PC-3 (cell line): Measurements from ENCODE around the gene AKAP7. TPM values are rescaled to one million over a fixed set of nuclear protein-coding genes. Genes with fewer than 3 reads are reported as not detected.

ENCODE experiments used
- ATAC-seq: fragments of 200-7000 bp; cut with Tn5 transposase; 2 replicates; pipeline ENCODE4 v1.9.1; 2020; ENCODE audit warnings: mild to moderate bottlenecking, moderate library complexity
- BruUV-seq: library from RNA; stranded (reverse); fragments of 400-500 nt; replicated peaks from 2 replicates; lab custom pipeline; 2021; lab: Mats Ljungman, UMichigan
- CTCF ChIA-PET: fragments of 300-600 bp; sonication (Branson Sonifier 250); formaldehyde crosslinking; loops from one replicate; lab custom pipeline; 2022; ENCODE audit warnings: antibody characterized with exemption; lab: Charles Lee
- POLR2A ChIA-PET: fragments of 300-600 bp; sonication (Branson Sonifier 250); formaldehyde crosslinking; loops from one replicate; lab custom pipeline; 2022; ENCODE audit warnings: antibody characterized with exemption; ENCODE audit not compliant: unreplicated experiment; lab: Charles Lee
- DNase-seq: peaks from one replicate; pipeline ENCODE4 v3.0.0-alpha.2; 2015
- H2AFZ ChIP-seq: fragments of 300-600 bp; sonication (generic); 2 replicates; pipeline ENCODE4 v1.6.0; 2016; ENCODE audit warnings: antibody characterized with exemption, low read length
- H3F3A ChIP-seq: fragments of 300-600 bp; sonication (generic); one replicate; pipeline ENCODE4 v1.6.0; 2017; ENCODE audit warnings: antibody characterized with exemption, low read length, control low read depth, mild to moderate bottlenecking; ENCODE audit not compliant: unreplicated experiment
- H3K27ac ChIP-seq: fragments of 300-600 bp; sonication (generic); 2 replicates; pipeline ENCODE4 v1.5.1; 2016; ENCODE audit warnings: mild to moderate bottlenecking, low read length
- H3K27me3 ChIP-seq: fragments of 300-600 bp; sonication (generic); 2 replicates; pipeline ENCODE4 v1.6.1; 2016; ENCODE audit warnings: low read length, mixed read lengths
- H3K36me3 ChIP-seq: fragments of 300-600 bp; sonication (generic); 2 replicates; pipeline ENCODE4 v1.6.1; 2016; ENCODE audit warnings: low read depth, mixed run types, low read length, mixed read lengths
- H3K4me1 ChIP-seq: fragments of 300-600 bp; sonication (generic); 2 replicates; pipeline ENCODE4 v1.5.1; 2016; ENCODE audit warnings: low read length; ENCODE audit not compliant: insufficient read depth
- H3K4me2 ChIP-seq: fragments of 300-600 bp; sonication (generic); 2 replicates; pipeline ENCODE4 v1.6.0; 2016; ENCODE audit warnings: low read length
- H3K4me3 ChIP-seq: fragments of 300-600 bp; sonication (generic); 2 replicates; pipeline ENCODE4 v1.5.1; 2016; ENCODE audit warnings: mild to moderate bottlenecking, low read length, mixed read lengths
- H3K79me2 ChIP-seq: fragments of 300-600 bp; sonication (generic); 2 replicates; pipeline ENCODE4 v1.6.1; 2017; ENCODE audit warnings: low read length, mixed read lengths
- H3K9ac ChIP-seq: fragments of 300-600 bp; sonication (generic); 2 replicates; pipeline ENCODE4 v1.6.0; 2016; ENCODE audit warnings: mild to moderate bottlenecking, low read length
- H3K9me2 ChIP-seq: fragments of 300-600 bp; sonication (generic); replicated peaks from 2 replicates; pipeline ENCODE4 v1.6.1; 2016; ENCODE audit warnings: mixed run types, low read length, mixed read lengths
- H3K9me3 ChIP-seq: fragments of 300-600 bp; sonication (generic); 2 replicates; pipeline ENCODE4 v1.6.1; 2016; ENCODE audit warnings: low read length, mixed read lengths
- H4K20me1 ChIP-seq: fragments of 300-600 bp; sonication (generic); 2 replicates; pipeline ENCODE4 v1.6.1; 2016; ENCODE audit warnings: low read length, mixed read lengths
- EZH2 ChIP-seq: fragments of 300-600 bp; sonication (generic); IDR thresholded peaks from one replicate; pipeline ENCODE4 v1.6.1; 2017; ENCODE audit warnings: antibody characterized with exemption, mild to moderate bottlenecking, low read length; ENCODE audit not compliant: unreplicated experiment
- EZH2phosphoT487 ChIP-seq: fragments of 300-600 bp; sonication (generic); IDR thresholded peaks from 2 replicates; pipeline ENCODE4 v1.6.1; 2018; ENCODE audit warnings: mild to moderate bottlenecking, antibody characterized with exemption, low read length, borderline replicate concordance
- intact Hi-C: fragments of 100-400 bp; cut with micrococcal nuclease; formaldehyde crosslinking; loops from 2 replicates; pipeline ENCODE4 v1.9.0; 2023
- total RNA-seq: library from RNA; depleted of rRNA; stranded (reverse); fragments of >200 nt; gene quantifications from 2 replicates; pipeline ENCODE4 v1.2.3, GENCODE V29; 2014
- TF ChIP-seq, protein P1 (sequence below): fragments of 300-600 bp; sonication (generic); conservative IDR thresholded peaks from 2 replicates; pipeline ENCODE4 v1.5.1; 2017; ENCODE audit warnings: antibody characterized with exemption, low read depth, mild to moderate bottlenecking, low read length

Gene AKAP7
- total RNA-seq, 1 experiment from 2014 or later = 3.6 TPM

DNA sequence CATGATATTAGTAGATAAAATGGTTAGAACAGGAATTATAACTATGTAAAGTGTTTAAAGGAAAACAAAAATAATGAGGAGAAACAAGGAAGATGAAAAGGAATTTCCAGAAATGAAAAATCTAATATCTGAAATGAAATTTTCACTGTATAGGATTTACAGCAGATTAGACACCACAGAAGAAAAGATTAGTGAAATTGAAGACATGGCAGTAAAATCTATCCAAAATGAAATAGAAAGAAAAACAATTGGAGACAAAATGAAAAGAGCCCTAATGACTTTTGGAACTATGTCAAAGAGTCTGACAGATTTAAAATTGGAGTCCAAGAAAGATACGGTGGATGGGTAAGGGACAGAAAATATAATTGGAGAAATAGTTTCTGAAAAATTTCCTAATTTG lies 174.2 kb downstream of the AKAP7 start:
- DNase-seq (no peak), ATAC-seq (no peak)
- intact Hi-C loops = no loop called here
- H3K4me1 ChIP-seq = no peaks in the 10 kb centered on the region
- ChIA-PET POLR2A (no interaction called here), CTCF (no interaction called here)
- no peak overlapping the region for H2AFZ ChIP-seq
- no peak overlapping the region for H3K4me2 ChIP-seq
- H3K27me3 ChIP-seq = peaks cover 9% of the 10 kb centered on the region; the same call in 1 of the 2 replicates
- no peaks in the 10 kb centered on the region for H3K79me2 ChIP-seq
- no peak overlapping the region for H3K9ac ChIP-seq
- H3K9me3 ChIP-seq = no peaks in the 10 kb centered on the region
- no peaks in the 10 kb centered on the region for H4K20me1 ChIP-seq
- TF ChIP-seq EZH2phosphoT487 (no peak), EZH2 (no peak)
- TF ChIP-seq, protein P1, sequence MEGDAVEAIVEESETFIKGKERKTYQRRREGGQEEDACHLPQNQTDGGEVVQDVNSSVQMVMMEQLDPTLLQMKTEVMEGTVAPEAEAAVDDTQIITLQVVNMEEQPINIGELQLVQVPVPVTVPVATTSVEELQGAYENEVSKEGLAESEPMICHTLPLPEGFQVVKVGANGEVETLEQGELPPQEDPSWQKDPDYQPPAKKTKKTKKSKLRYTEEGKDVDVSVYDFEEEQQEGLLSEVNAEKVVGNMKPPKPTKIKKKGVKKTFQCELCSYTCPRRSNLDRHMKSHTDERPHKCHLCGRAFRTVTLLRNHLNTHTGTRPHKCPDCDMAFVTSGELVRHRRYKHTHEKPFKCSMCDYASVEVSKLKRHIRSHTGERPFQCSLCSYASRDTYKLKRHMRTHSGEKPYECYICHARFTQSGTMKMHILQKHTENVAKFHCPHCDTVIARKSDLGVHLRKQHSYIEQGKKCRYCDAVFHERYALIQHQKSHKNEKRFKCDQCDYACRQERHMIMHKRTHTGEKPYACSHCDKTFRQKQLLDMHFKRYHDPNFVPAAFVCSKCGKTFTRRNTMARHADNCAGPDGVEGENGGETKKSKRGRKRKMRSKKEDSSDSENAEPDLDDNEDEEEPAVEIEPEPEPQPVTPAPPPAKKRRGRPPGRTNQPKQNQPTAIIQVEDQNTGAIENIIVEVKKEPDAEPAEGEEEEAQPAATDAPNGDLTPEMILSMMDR = no peak
- H3K4me3 ChIP-seq = no peak overlapping the region
- BruUV-seq = no TSS peak
- H3K36me3 ChIP-seq = no peaks in the 10 kb centered on the region
- no peaks in the 10 kb centered on the region for H3K9me2 ChIP-seq
- H3F3A ChIP-seq = no peaks in the 10 kb centered on the region
- no peak overlapping the region for H3K27ac ChIP-seq

DNA sequence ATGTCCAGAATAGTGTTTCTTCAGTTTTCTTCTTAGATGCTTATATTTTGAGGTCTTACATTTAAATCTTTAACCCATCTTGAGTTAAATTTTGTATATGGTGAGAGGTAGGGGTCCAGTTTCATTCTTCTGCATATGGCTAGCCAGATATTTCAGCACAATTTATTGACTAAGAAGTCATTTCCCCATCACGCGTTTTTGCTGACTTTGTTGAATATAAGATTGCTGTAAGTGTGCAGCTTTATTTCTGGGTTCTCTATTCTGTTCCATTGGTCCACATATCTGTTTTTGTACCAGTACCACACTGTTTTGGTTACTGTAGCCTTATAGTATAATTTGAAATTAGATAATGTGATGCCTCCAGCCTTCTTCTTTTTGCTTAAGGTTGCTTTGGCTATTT lies 179.6 kb downstream of the AKAP7 start:
- no peaks in the 10 kb centered on the region for H3K79me2 ChIP-seq
- H3F3A ChIP-seq = no peaks in the 10 kb centered on the region
- DNase-seq = no peak
- no peaks in the 10 kb centered on the region for H4K20me1 ChIP-seq
- H3K4me3 ChIP-seq = no peak overlapping the region
- TF ChIP-seq EZH2phosphoT487 (no peak), EZH2 (no peak)
- TF ChIP-seq, protein P1 = no peak
- no peaks in the 10 kb centered on the region for H3K9me3 ChIP-seq
- no peaks in the 10 kb centered on the region for H3K27me3 ChIP-seq
- intact Hi-C loops = no loop called here
- H3K9me2 ChIP-seq = no peaks in the 10 kb centered on the region
- no peak overlapping the region for H3K27ac ChIP-seq
- no peaks in the 10 kb centered on the region for H3K4me1 ChIP-seq
- ChIA-PET POLR2A (no interaction called here), CTCF (no interaction called here)
- no peak for ATAC-seq
- H2AFZ ChIP-seq = no peak overlapping the region
- BruUV-seq = no TSS peak
- H3K4me2 ChIP-seq = no peak overlapping the region
- no peak overlapping the region for H3K9ac ChIP-seq
- no peaks in the 10 kb centered on the region for H3K36me3 ChIP-seq

DNA sequence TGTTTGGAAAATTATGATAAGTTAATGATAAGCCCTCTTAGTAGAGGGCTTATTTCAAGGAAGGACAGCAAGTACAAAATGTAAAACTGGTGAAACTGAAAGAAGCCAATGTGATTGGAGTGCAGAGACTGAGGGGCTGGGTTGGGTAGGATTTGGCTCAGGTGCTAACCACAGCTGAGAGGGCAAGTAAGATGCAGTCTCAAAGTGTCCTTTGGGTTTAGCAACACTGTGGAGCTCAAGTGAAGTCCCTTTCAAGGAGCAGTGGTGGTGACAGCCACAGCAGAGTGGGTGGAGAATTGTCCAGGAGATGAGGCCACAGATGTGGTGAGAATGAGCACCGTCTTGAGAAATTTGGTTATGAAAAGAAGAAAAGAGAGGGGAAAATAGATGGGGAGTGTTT lies 181.4 kb downstream of the AKAP7 start:
- Histone ChIP-seq H4K20me1 (no peaks in the 10 kb centered on the region), H3F3A (no peaks in the 10 kb centered on the region), H2AFZ (no peak overlapping the region), H3K27me3 (peaks cover under 1% of the 10 kb centered on the region; the same call in 1 of the 2 replicates), H3K36me3 (no peaks in the 10 kb centered on the region), H3K4me1 (no peaks in the 10 kb centered on the region), H3K4me3 (no peak overlapping the region), H3K4me2 (no peak overlapping the region), H3K27ac (no peak overlapping the region), H3K9me3 (no peaks in the 10 kb centered on the region), H3K9me2 (no peaks in the 10 kb centered on the region), H3K79me2 (no peaks in the 10 kb centered on the region), H3K9ac (no peak overlapping the region)
- BruUV-seq = no TSS peak
- ATAC-seq (no peak), DNase-seq (no peak)
- intact Hi-C loops = no loop called here
- TF ChIP-seq, protein P1 = no peak
- ChIA-PET CTCF (no interaction called here), POLR2A (no interaction called here)
